ENCODE measurements around the gene GPALPP1.

Gene GPALPP1

DNA sequence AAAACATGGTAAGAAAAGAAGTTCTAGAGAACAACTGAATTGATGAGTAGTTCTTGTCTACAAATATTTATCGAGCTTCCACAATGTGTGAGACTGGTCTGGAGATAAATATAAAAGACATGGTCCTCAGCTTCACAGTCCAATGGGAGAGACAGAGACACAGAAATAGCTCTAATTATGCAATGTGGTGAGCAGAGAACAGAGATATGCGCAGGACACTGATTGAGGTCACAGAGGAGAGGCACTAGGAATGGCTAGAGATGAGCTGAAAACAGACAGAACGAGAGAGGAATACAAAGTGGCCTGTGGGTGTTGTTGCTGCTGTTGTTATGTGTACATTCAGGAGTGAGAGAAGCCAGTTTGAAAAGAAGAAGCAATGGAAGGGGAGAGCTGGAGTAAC is 53.2 kb downstream of the GPALPP1 start:
- no peaks in the 10 kb centered on the region for H3K9me3 ChIP-seq (ENCODE audit: control insufficient read depth, insufficient read depth, low read depth, low read length)
- H3K4me1 ChIP-seq (ENCODE audit: control insufficient read depth, insufficient read depth, low read length): peaks cover 6% of the 10 kb centered on the region
- no peak overlapping the region for H3K4me3 ChIP-seq (ENCODE audit: low read depth, low read length)
- no peak overlapping the region for H3K27ac ChIP-seq (ENCODE audit: low read depth, low read length)
- H3K36me3 ChIP-seq (ENCODE audit: control insufficient read depth, insufficient read depth, low read length): no peaks in the 10 kb centered on the region
- no peaks in the 10 kb centered on the region for H3K27me3 ChIP-seq (ENCODE audit: control insufficient read depth, insufficient read depth, low read length)
- no peak overlapping the region for H3K9ac ChIP-seq (ENCODE audit: low read length)

GRCh38 chr13:45046445-45046844 is 57.1 kb downstream of the GPALPP1 start:
- Histone ChIP-seq H3K4me3 (ENCODE audit: low read depth, low read length) (peak overlapping the region; percentile 55), H3K27me3 (ENCODE audit: control insufficient read depth, insufficient read depth, low read length) (no peaks in the 10 kb centered on the region), H3K4me1 (ENCODE audit: control insufficient read depth, insufficient read depth, low read length) (peaks cover 8% of the 10 kb centered on the region), H3K27ac (ENCODE audit: low read depth, low read length) (no peak overlapping the region), H3K9ac (ENCODE audit: low read length) (no peak overlapping the region), H3K9me3 (ENCODE audit: control insufficient read depth, insufficient read depth, low read depth, low read length) (no peaks in the 10 kb centered on the region), H3K36me3 (ENCODE audit: control insufficient read depth, insufficient read depth, low read length) (no peaks in the 10 kb centered on the region)

DNA sequence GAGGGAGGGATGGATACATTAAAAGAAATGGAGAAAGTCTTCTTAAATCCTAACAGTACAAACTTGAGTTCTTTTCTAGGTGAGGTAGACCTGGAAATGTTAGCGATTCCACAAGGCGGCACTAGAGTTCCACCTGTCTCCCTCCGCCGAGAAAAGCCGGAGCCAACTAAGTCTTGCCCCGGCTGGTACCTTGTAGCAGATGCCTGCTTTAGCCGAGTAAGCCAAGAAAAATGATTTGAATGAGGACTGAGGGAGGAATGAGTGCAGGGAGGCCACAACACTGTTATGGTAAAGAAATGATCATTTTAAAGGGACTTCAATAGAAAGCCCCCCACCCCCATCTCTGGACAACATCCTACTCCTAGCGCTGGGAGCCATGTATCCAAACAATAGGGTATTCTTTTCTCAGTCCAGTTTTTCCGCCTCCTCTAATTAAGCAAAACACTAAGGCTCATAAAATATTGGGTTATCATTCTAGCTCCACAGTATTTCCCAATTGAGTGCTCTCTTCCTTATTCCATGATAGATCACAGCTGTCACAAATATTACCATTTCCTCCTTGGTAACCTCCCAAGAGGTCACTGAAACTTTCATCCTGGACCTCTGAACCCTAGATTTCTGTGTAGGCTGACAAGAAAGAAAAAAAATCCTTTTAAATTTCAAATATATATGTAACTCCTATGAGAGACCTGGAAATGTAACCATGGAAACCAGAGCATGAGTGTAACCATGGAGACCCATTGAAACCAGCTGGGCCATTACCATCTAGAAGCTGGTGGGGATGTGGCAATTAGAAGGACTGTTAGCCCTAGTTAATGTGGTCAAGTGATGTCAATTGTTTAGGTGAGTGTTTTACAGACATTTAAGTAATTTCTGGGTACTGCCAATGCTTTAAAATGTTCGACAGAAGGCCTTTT is 58.3 kb downstream of the GPALPP1 start:
- H3K27me3 ChIP-seq (ENCODE audit: control insufficient read depth, insufficient read depth, low read length): no peaks in the 10 kb centered on the region
- no peak overlapping the region for H3K9ac ChIP-seq (ENCODE audit: low read length)
- H3K9me3 ChIP-seq (ENCODE audit: control insufficient read depth, insufficient read depth, low read depth, low read length): no peaks in the 10 kb centered on the region
- H3K4me1 ChIP-seq (ENCODE audit: control insufficient read depth, insufficient read depth, low read length): peaks cover 7% of the 10 kb centered on the region
- H3K36me3 ChIP-seq (ENCODE audit: control insufficient read depth, insufficient read depth, low read length): no peaks in the 10 kb centered on the region
- no peak overlapping the region for H3K27ac ChIP-seq (ENCODE audit: low read depth, low read length)
- H3K4me3 ChIP-seq (ENCODE audit: low read depth, low read length): peak overlapping the region; percentile 55

DNA sequence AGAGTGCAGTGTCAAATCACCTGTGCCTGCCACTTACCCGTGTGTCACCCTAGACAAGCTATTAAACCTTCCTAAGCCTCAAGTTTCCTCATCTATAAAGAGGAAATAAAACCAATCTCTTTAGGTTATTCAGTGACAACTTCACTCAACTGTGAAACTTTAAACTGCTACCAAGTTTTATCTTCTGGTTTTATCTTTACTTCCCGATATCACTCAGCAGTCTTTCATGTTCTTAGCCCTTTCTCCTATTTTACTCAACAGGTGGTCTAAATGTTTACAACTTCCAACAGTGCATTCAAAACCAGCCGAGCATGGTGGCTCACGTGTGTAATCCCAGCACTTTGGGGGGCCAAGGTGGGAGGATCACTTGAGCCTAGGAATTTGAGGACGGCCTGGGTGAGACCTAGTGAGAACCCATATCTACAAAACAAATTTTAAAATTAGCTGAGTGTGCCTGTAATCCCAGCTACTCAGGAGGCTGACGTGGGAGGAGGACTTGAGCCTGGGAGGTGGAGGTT is 59.6 kb downstream of the GPALPP1 start:
- no peaks in the 10 kb centered on the region for H3K36me3 ChIP-seq (ENCODE audit: control insufficient read depth, insufficient read depth, low read length)
- H3K27me3 ChIP-seq (ENCODE audit: control insufficient read depth, insufficient read depth, low read length): no peaks in the 10 kb centered on the region
- H3K9me3 ChIP-seq (ENCODE audit: control insufficient read depth, insufficient read depth, low read depth, low read length): no peaks in the 10 kb centered on the region
- no peak overlapping the region for H3K9ac ChIP-seq (ENCODE audit: low read length)
- H3K4me3 ChIP-seq (ENCODE audit: low read depth, low read length): no peak overlapping the region
- H3K27ac ChIP-seq (ENCODE audit: low read depth, low read length): no peak overlapping the region
- H3K4me1 ChIP-seq (ENCODE audit: control insufficient read depth, insufficient read depth, low read length): peaks cover 5% of the 10 kb centered on the region; the same call in 1 of the 2 replicates

GRCh38 chr13:45049478-45049877 is 60.1 kb downstream of the GPALPP1 start:
- Histone ChIP-seq H3K4me1 (ENCODE audit: control insufficient read depth, insufficient read depth, low read length) (peaks cover 5% of the 10 kb centered on the region; the same call in 1 of the 2 replicates), H3K27ac (ENCODE audit: low read depth, low read length) (no peak overlapping the region), H3K4me3 (ENCODE audit: low read depth, low read length) (no peak overlapping the region), H3K36me3 (ENCODE audit: control insufficient read depth, insufficient read depth, low read length) (no peaks in the 10 kb centered on the region), H3K9me3 (ENCODE audit: control insufficient read depth, insufficient read depth, low read depth, low read length) (no peaks in the 10 kb centered on the region), H3K27me3 (ENCODE audit: control insufficient read depth, insufficient read depth, low read length) (no peaks in the 10 kb centered on the region), H3K9ac (ENCODE audit: low read length) (no peak overlapping the region)

DNA sequence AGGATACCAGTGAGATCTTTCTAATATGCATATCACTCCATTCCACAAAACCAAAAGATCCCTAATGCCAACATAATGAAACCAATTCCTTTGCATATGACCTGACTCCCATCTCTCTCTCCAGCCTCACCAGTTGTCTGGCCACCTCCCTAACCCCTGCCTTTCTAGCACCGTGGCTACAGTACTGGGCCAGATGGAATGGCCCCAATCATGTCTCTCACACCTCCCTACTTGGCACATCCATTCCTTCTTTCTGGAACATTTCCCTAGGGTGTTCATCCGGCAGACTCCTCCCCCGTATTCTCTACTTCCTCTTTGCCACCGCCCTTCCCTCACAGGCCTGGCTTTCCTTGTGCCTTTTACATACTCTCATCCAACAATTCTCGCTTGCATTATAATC is 62.0 kb downstream of the GPALPP1 start:
- Histone ChIP-seq H3K4me1 (ENCODE audit: control insufficient read depth, insufficient read depth, low read length) (peaks cover 5% of the 10 kb centered on the region; the same call in 1 of the 2 replicates), H3K4me3 (ENCODE audit: low read depth, low read length) (no peak overlapping the region), H3K27me3 (ENCODE audit: control insufficient read depth, insufficient read depth, low read length) (no peaks in the 10 kb centered on the region), H3K27ac (ENCODE audit: low read depth, low read length) (no peak overlapping the region), H3K9ac (ENCODE audit: low read length) (no peak overlapping the region), H3K9me3 (ENCODE audit: control insufficient read depth, insufficient read depth, low read depth, low read length) (no peaks in the 10 kb centered on the region), H3K36me3 (ENCODE audit: control insufficient read depth, insufficient read depth, low read length) (no peaks in the 10 kb centered on the region)

DNA sequence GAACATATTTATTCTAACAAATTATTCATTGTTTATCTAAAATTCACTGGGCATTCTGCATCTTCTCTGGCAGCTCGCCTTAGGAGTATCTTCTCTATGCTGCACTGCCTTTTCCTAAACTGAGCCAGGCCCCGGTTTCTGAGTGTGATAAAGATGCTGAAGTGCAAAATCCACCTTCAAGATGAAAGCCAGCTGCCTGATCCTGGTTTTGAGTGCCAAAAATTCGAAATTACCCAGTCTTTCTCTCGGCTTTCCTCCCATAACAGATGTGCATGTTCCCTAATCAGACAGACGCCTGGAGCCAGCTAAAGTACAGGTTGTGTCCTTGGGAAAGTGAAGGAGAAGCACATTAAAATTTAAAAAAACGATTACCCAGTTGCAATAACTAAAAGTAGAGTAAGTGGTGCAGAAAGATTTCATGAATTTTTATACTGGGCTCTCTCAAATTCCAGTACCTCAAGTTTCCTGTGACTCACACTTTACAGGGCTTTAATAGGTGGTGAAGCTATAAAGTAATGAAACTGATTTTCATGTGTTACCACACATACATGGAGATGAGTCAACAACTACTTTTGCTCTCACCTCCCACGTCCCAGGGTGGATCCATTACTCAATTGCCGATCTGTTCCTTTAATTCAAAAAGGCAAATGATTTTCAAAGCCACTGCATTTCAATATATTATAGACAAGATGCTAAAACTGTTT is 66.0 kb downstream of the GPALPP1 start:
- no peaks in the 10 kb centered on the region for H3K9me3 ChIP-seq (ENCODE audit: control insufficient read depth, insufficient read depth, low read depth, low read length)
- H3K4me1 ChIP-seq (ENCODE audit: control insufficient read depth, insufficient read depth, low read length): no peaks in the 10 kb centered on the region
- H3K27me3 ChIP-seq (ENCODE audit: control insufficient read depth, insufficient read depth, low read length): no peaks in the 10 kb centered on the region
- no peak overlapping the region for H3K9ac ChIP-seq (ENCODE audit: low read length)
- no peaks in the 10 kb centered on the region for H3K36me3 ChIP-seq (ENCODE audit: control insufficient read depth, insufficient read depth, low read length)
- no peak overlapping the region for H3K4me3 ChIP-seq (ENCODE audit: low read depth, low read length)
- no peak overlapping the region for H3K27ac ChIP-seq (ENCODE audit: low read depth, low read length)

DNA sequence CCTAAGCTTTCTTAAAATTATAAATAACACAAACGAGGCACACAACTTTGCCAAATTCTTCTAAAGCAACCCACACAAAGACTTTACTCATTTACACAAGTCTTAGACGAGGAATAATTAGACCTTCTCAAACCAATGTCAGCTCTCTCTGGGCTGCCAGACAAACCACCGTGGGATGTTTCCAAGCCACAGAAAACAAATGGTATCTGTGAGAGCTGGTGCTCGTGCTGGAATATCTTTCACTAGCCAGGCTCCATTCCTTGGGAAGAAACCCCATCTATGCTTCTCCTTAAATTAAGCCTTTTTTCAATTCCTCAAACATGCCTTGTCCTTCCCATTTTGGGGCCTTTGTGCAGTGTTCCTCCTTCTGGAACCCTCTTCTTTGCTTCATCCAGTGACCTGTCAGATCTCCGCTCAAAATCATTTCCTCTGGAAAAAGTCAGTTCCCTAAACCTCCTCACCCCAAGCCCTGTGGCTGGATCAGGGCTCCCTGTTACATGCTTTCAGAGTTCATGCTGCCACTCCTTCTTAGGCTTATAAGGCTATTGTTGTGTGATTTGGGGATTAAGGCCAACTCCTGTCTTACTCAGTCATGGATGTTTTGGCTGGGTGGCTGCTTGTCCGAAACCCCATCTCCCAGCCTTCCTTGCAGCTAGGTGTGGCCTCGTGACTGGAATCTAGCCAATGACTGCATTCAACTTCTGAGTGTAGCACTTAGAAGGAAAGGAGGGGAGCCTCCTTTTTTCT is 66.7 kb downstream of the GPALPP1 start:
- Histone ChIP-seq H3K4me3 (ENCODE audit: low read depth, low read length) (no peak overlapping the region), H3K36me3 (ENCODE audit: control insufficient read depth, insufficient read depth, low read length) (no peaks in the 10 kb centered on the region), H3K27me3 (ENCODE audit: control insufficient read depth, insufficient read depth, low read length) (no peaks in the 10 kb centered on the region), H3K4me1 (ENCODE audit: control insufficient read depth, insufficient read depth, low read length) (no peaks in the 10 kb centered on the region), H3K9me3 (ENCODE audit: control insufficient read depth, insufficient read depth, low read depth, low read length) (no peaks in the 10 kb centered on the region), H3K9ac (ENCODE audit: low read length) (no peak overlapping the region), H3K27ac (ENCODE audit: low read depth, low read length) (no peak overlapping the region)

DNA sequence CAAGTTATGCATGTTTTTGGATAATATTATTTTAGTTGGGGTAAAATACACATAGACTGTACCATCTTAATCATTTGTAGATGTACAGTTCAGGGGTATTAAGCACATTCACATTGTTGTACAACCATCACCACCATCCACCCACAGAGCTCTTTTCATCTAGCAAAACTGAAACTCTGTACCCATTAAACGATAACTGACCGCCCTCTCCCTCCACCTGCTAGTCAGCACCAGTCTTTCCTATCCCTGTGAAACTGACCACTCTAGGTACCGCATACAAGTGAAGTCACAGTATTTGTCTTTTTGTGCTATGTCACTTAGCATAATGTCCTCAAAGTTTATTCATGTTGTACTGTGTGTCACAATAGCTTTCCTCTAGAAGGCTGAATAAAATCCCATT is 70.7 kb downstream of the GPALPP1 start:
- Histone ChIP-seq H3K27me3 (ENCODE audit: control insufficient read depth, insufficient read depth, low read length) (no peaks in the 10 kb centered on the region), H3K9ac (ENCODE audit: low read length) (no peak overlapping the region), H3K9me3 (ENCODE audit: control insufficient read depth, insufficient read depth, low read depth, low read length) (no peaks in the 10 kb centered on the region), H3K4me1 (ENCODE audit: control insufficient read depth, insufficient read depth, low read length) (no peaks in the 10 kb centered on the region), H3K4me3 (ENCODE audit: low read depth, low read length) (no peak overlapping the region), H3K27ac (ENCODE audit: low read depth, low read length) (no peak overlapping the region), H3K36me3 (ENCODE audit: control insufficient read depth, insufficient read depth, low read length) (no peaks in the 10 kb centered on the region)

DNA sequence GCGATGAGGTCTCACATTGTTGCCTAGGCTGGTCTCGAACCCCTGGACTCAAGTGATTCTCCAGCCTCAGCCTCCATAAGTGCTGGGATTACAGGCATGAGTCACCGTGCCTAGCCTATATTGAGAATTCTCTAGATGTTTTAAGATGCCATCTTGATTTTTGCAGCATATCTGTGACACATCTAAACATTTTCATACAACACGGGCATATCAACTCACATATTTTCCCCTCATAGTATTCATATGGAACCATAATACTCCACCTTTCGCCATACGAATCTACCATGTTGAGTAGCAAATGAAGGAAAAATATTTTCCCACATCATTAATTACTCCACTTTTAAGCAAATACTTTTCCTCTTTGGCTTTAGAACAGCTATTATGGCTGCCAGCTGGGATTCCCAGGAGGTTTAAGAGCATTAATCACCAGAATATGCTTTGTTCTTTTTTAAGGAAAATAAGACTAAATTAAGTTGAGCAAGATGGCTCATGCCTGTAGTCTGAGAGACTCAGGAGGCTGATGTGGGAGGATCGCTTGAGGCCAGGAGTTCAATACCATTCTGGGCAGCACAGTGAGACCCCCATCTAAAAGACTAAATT is 74.0 kb downstream of the GPALPP1 start:
- Histone ChIP-seq H3K27ac (ENCODE audit: low read depth, low read length) (no peak overlapping the region), H3K9ac (ENCODE audit: low read length) (no peak overlapping the region), H3K4me1 (ENCODE audit: control insufficient read depth, insufficient read depth, low read length) (no peaks in the 10 kb centered on the region), H3K4me3 (ENCODE audit: low read depth, low read length) (no peak overlapping the region), H3K36me3 (ENCODE audit: control insufficient read depth, insufficient read depth, low read length) (no peaks in the 10 kb centered on the region), H3K27me3 (ENCODE audit: control insufficient read depth, insufficient read depth, low read length) (no peaks in the 10 kb centered on the region), H3K9me3 (ENCODE audit: control insufficient read depth, insufficient read depth, low read depth, low read length) (no peaks in the 10 kb centered on the region)
